ENCODE results near the gene DNALI1. TPM values are rescaled to one million over a fixed set of nuclear protein-coding genes. Genes with fewer than 3 reads are reported as not detected.
A peak's percentile ranks its signal among the peaks of the same experiment; 100 is the strongest.

The DNALI1 gene
- total RNA-seq, 2 experiments from 2014 or later = not detected

DNA sequence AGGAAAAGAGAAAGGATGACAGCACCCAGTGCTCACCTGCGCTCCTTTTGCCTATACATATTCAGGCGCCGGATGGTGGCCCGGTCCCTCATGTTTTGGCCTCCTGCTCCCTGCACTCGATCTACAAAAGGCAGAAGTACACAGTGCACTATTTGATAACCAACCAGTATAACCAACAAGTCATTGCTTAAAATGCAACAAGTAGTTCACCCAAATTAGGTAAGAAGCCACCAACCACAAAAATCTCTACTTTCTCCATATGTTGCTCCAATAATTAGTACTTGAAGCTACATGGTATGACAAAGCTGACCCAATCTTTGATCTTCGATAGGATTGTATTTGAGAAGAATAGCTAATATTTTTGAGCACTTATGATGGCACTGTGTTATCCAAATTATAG is 37.0 kb downstream of the DNALI1 start:
- Mint-ChIP-seq H3K4me3 (peak overlapping the region; percentile 97), H3K4me1 (ENCODE audit: low read depth) (peaks cover 28% of the 10 kb centered on the region), H3K36me3 (ENCODE audit: low read depth) (peaks cover 41% of the 10 kb centered on the region), H3K9me3 (no peaks in the 10 kb centered on the region), H3K27ac (peak overlapping the region; percentile 33), H3K27me3 (no peaks in the 10 kb centered on the region)
- ATAC-seq (no peak), DNase-seq (no peak)
- ChIA-PET POLR2A (interaction anchor here (1.1 to 1.4 kb wide), 2 partner anchors 14 to 26 kb away, joined by 3 to 4 read pairs; no protein-coding TSS in a partner anchor), CTCF (interaction anchor here (1.0 to 1.6 kb wide), 3 partner anchors 10 to 107 kb away, joined by 3 to 6 read pairs (median 4); no protein-coding TSS in a partner anchor)
- TF ChIP-seq, protein P1, sequence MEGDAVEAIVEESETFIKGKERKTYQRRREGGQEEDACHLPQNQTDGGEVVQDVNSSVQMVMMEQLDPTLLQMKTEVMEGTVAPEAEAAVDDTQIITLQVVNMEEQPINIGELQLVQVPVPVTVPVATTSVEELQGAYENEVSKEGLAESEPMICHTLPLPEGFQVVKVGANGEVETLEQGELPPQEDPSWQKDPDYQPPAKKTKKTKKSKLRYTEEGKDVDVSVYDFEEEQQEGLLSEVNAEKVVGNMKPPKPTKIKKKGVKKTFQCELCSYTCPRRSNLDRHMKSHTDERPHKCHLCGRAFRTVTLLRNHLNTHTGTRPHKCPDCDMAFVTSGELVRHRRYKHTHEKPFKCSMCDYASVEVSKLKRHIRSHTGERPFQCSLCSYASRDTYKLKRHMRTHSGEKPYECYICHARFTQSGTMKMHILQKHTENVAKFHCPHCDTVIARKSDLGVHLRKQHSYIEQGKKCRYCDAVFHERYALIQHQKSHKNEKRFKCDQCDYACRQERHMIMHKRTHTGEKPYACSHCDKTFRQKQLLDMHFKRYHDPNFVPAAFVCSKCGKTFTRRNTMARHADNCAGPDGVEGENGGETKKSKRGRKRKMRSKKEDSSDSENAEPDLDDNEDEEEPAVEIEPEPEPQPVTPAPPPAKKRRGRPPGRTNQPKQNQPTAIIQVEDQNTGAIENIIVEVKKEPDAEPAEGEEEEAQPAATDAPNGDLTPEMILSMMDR (IDR thresholded peaks at IDR 0.05) = no peak
- intact Hi-C loops (cut with micrococcal nuclease) = no loop called here

DNA sequence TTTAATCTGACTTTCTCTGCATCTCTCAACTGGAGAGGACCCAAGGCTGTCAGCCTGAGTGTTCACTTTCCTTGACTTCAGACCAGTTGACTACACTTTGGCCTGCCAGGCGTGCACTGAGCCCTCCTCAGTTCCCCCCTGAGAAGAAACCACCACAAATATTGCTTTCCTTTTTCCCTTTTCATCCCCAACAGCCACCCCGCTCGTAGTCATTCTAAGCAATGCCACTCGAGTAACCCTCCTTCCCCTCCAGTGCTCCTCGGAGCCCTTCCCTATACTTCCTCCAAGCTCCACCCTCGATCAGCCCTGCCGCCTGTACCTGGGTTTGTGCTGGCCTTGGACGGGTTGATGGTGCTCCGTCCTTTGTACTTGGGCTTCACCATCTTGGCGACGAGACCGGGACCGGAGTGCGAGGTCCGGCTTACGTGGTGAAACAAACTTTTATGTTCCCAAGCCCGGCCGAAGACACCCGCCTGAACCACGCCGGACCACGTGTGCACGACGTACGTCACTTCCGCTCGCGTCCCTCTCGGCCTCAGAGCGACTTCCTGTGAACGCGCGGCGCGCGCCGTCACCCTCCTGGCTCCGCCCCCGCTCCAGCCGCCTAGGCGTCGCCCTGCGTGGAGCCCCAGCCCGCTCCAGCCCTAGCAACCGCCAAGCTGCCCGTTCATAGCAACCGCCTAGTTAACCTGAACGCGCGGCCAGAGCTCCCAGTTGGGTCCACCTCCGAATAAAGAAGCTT is 38.9 kb downstream of the DNALI1 start, which contains the start of gene GNL2:
GNL2 (minus strand) TSS at position 498 of the 742 bp plus-strand sequence; CDS start at position 383, 115 bp downstream.
- ATAC-seq (peak; percentile 98), DNase-seq (peak; percentile 98)
- peaks cover 23% of the 10 kb centered on the region for H3K4me1 Mint-ChIP-seq (ENCODE audit: low read depth)
- ChIA-PET POLR2A (interaction anchor here (0.9 to 1.4 kb wide), 6 partner anchors 11 to 121 kb away, joined by 3 to 6 read pairs (median 3); no protein-coding TSS in a partner anchor), CTCF (interaction anchor here (0.7 to 14.7 kb wide), 5 partner anchors 80 to 225 kb away, joined by 3 to 272 read pairs (median 3); a partner anchor contains a TSS)
- TF ChIP-seq, protein P1 (IDR thresholded peaks at IDR 0.05) = no peak
- peak within 1 kb of the TSS; percentile 97 for H3K4me3 Mint-ChIP-seq
- H3K27ac Mint-ChIP-seq = peak within 1 kb of the TSS; percentile 95
- H3K36me3 Mint-ChIP-seq (ENCODE audit: low read depth) = peaks cover 30% of the 10 kb centered on the region
- no peaks in the 10 kb centered on the region for H3K27me3 Mint-ChIP-seq
- intact Hi-C loops (cut with micrococcal nuclease) = no loop called here
- H3K9me3 Mint-ChIP-seq = no peaks in the 10 kb centered on the region

DNA sequence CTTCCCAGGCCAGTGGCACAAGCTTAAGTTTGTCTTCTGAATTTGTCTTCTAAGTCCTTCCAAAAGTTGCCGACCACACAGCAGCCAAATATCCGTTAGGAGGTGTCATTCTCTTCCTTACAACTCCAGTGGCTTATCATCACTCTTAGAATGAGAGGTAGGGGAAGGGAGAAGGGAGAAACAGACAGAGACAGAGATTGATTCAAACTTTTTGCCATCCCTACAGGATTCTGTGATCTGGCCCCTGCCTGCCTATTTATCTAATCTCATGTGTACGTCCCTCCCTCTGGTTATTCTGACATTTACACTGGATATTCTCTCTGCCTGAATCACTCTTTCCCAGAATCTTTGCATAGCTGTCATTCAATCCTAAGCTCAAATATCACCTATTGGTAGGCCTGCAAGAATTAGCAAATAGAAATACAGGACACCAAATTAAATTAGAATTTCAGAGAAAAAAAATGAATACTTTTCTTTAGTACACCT is 39.5 kb downstream of the DNALI1 start:
- DNase-seq (no peak), ATAC-seq (peak; percentile 2)
- H3K9me3 Mint-ChIP-seq = no peaks in the 10 kb centered on the region
- no peaks in the 10 kb centered on the region for H3K27me3 Mint-ChIP-seq
- intact Hi-C loops (cut with micrococcal nuclease) = no loop called here
- H3K4me3 Mint-ChIP-seq = peak overlapping the region; percentile 97
- ChIA-PET CTCF (interaction anchor here (0.7 to 14.7 kb wide), 5 partner anchors 81 to 225 kb away, joined by 3 to 272 read pairs (median 3); a partner anchor contains a TSS), POLR2A (interaction anchor here (1.0 to 1.4 kb wide), 4 partner anchors 10 to 86 kb away, joined by 3 to 6 read pairs (median 4); no protein-coding TSS in a partner anchor)
- TF ChIP-seq, protein P1 (IDR thresholded peaks at IDR 0.05) = no peak
- peaks cover 23% of the 10 kb centered on the region for H3K4me1 Mint-ChIP-seq (ENCODE audit: low read depth)
- peak overlapping the region; percentile 95 for H3K27ac Mint-ChIP-seq
- peaks cover 24% of the 10 kb centered on the region for H3K36me3 Mint-ChIP-seq (ENCODE audit: low read depth)

DNA sequence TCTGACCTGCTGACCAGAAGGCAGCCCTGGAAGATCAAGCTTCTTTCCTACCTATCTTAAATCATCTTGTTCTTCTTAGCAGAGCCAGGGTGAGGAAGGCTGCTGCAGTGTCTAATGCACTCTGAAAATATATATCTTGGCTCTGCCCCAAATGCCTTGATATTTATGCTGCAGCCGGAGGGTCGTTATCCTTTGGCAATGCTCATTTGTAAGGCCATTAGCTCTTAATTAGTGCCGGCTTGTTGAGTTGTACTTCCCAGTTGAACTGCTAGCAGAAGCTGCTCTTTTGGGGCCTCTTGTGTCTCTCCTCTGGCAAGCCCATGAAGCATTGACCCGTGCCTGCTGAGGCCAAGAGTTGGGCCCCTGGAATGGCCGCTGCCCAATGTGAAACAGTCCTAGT is 43.2 kb downstream of the DNALI1 start:
- Mint-ChIP-seq H3K27ac (no peak overlapping the region), H3K9me3 (no peaks in the 10 kb centered on the region), H3K4me1 (ENCODE audit: low read depth) (peaks cover 5% of the 10 kb centered on the region), H3K4me3 (no peak overlapping the region), H3K36me3 (ENCODE audit: low read depth) (peaks cover 5% of the 10 kb centered on the region), H3K27me3 (peaks cover 11% of the 10 kb centered on the region)
- TF ChIP-seq, protein P1 (IDR thresholded peaks at IDR 0.05) = no peak
- DNase-seq (no peak), ATAC-seq (no peak)
- intact Hi-C loops (cut with micrococcal nuclease) = no loop called here
- CTCF ChIA-PET = interaction anchor here (1.1 to 14.7 kb wide), 3 partner anchors 12 to 79 kb away, joined by 3 to 272 read pairs (median 7); no protein-coding TSS in a partner anchor
- POLR2A ChIA-PET = interaction anchor here (0.8 kb wide), 1 partner anchor 122 kb away, joined by 3 read pairs; no protein-coding TSS in a partner anchor
